EL (cell line): Measurements from ENCODE around the gene PRKN.

Experiments
- DNase-seq: peaks from one replicate; pipeline ENCODE4 v3.0.0-alpha.2; 2016

PRKN gene

DNA sequence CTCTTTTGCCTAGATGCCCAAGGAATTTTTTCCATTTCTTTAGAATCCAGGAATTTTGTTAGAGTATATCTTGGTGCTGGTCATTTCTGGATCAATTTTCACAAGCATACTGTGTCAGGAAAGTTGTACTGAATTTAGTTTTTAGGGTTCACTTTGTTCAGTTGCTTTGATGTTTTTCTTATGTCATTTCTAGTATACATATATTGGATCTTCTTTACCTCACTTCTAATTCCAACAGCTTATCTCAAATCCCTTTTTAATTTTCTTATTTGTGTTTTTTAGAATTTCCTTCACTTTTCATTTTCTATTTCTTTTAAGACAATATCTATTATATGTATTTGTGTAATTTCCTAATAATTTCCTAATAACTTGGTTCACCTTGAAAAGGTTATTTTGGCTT is 1172.7 kb downstream of the PRKN start:
- no peak for DNase-seq

DNA sequence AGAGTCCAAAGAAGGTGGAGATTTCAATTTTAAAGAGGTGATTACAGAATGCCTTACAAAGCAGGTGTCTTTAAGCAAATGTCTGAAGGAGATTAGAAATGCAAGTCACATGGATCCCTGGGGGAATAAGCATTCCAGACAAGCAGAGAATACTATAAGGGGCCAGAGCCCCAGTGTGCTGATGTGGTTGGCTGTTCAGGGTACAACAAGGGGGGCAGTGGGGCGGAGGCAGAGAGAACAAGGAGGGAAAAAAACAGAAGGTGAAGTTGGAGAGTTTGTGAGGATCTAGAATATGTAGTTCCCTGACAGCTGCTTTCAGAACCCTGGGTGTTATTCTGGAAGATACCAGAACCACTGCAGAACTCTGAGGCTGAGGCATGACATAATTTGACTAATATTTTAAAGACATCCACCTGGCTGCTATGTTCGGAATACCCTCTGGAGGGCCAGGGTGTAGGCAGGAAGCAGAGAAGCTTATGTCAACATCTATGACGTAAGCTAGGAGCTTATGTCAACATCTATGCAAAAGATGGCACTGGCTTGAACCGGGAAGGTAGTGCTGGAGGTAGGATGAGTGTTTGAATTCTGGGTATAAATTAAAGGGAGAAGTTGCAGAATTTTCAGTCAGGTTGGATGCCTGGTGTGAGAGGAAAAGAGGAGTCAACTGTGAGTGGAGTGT is 1177.5 kb downstream of the PRKN start:
- no peak for DNase-seq

DNA sequence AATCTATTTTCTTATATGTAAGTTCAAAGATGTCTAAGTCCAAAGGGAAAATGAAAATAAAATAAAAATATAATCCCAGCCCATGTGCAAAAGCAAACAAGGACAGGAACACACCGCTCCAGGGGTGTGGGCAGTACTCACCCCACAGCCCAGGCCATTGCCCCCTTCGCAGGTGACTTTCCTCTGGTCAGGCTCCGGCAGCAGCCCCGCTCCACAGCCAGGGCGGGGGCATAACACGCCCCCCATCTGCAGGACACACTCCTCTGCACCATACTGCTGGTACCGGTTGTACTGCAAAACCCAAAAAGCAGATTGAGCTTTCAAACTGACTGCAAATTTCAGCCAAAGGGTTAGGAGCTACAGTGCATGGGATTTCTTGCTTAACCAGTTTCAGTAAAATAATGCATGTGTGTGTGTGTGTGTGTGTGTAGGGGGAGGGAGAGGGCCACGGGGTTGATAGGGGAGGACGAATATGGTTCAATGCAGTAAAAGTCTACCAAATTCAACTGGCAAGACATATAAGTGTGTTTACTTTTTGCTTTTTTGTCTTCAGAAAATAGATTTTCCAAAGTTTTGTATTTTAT is 1178.8 kb downstream of the PRKN start:
- DNase-seq: no peak

DNA sequence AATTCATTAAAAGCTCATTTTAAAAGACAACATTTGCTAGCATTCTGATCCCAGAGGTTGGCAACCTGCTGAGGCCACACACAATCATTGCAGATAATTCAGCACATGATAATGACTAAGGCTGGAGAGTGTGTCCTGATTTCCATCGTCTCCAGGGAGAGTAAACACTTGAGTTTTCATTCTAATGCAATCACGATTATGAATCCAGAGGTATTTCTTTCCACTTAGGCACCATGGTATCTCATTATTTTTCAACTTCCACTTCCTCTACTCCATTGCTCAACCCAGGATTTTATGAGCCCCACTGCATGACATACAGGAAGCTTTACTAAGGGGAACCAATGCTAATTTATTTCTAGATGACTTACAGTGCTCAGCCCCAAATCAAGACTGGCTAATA is 1179.9 kb downstream of the PRKN start:
- DNase-seq: no peak

DNA sequence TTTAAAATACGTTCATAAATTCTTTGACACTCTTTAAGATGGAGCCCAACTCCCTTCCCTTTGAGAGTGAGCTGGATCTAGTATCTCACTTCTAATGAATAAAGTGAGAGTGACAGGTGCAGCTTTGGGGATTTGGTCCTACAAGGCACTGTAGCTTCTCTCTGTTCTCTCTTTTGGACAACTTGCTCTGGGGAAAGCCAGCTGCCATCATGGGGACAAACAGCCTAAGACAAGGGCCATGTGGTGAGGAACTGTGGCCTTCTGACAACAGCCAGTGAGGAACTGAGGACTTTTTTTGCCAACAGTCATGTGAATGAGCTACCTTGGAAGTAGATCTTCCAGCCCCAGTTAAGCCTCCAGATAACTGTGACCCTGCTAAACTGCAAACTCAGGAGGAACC is 1180.9 kb downstream of the PRKN start:
- DNase-seq: no peak

DNA sequence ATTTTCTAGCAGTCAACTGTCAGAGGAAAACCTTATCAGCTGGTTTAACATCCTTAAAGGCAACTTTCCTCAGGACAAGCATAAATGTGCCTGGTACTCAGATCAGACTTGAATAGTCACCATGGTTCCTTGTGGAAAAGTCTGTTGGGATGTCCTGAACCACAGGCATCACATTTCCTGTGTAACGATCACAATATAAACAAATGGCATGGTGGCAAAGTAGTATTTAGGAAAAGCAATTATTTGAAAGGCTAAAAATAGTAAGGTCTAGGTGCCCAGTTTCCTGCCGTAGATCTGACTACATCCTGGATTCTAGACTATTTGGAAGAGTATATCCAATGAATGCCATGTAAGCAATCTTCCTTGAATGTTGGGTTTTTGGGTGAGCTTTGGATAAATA is 1181.8 kb downstream of the PRKN start:
- no peak for DNase-seq

DNA sequence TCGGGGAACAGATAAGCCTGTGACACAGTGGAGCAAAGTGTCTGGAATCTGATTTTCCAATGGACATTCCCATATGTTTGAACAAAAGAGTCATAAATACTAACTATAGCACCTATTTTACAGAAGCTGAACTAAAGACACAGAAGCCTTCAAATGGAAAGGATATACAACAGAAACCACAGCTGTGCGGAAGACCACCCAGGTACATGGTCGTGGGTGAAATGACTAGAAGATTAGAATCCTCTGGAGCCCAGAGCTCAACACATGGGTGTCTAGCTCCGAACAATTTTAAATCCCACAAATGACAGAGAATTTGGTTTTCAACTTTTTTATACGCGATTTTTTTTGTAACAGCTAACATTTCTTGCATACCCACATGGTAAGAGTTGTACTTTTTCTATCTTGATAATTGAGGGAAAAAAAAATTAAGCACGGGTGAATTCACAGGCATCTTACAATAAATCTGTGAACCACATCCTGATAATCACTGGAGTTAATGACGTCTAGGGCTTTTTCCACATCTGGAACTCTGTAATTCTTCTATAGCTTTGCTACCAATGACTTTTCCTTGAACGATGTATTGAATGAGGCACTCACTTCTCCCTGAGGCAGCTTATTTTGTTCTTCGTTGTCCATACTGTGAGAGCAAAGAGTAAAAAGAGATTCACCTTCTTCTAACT is 1182.6 kb downstream of the PRKN start:
- peak; percentile 2 for DNase-seq

DNA sequence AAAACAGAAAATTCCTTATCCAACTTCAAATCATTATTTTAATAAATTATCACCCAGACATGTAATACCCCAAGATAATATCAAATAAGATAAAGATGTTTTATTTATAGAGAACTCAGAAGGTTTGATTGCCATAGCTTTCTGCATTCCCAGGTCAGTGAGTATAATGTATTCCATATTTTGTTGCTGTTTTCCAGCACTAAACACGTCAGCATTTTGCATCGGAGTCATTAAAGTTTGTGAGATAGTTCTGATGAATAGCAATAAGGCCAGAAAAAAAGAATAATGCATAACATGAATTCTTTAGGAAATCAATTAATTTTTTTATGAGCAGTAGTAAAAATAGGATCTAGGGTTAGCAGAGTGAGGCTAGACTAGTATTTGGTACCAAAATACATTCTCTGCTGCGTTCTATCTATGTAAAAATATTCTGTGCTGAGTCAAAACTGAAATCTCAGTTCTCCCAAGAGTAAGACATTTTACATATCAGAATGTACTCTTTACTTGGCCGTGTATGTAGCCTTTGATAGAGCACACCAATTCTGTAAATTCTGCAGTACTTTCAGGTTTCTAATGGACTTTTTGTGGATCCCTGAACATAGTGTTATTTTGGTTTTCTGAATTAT is 1183.8 kb downstream of the PRKN start:
- no peak for DNase-seq

DNA sequence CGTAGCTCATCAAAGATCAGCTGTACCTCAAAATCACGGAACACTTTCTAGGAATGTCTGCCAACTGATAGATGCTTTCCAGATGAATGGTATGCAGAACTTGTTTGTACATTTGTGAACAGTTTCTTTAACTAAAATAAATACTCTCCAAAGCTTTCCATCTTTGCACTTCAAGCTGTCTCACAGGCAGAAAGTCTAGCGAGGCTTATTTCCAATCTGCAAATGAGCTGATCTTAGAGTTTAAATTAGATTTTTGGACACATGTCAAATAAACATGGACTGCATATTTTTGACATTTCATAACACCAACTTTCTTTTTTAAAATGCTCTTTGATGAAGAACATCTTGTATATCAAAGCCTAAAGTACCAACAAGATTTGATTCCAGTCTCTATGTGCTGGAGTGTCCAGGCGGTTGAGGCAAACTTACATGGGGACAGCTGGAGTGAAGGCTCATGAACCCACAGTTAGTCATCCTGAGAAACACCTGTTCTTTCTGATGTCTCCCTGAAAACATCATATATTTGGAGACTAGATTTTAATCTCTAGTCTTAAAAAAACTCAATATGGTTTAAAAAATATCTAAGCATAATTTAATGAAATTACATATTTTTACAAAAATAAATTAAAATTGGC is 1185.1 kb downstream of the PRKN start:
- DNase-seq: no peak

DNA sequence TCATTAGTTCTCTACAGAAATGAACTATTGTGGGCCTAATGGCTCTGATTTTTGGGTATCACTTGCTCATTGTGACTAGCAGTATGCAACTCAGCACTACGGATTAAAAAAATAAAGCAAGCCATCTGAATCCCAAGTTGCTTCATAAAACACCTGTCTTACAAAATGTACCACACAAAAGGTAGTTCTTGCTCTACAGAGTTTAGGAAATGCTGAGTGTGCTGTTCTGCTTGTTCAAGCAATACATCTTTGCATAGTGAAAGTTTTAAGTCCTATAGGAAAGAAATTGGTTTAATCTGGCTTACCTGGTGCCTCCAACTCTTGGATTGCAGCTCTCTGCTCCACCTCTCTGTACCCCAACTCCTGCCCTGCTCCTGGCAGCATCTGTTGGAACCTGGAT is 1187.0 kb downstream of the PRKN start:
- no peak for DNase-seq

DNA sequence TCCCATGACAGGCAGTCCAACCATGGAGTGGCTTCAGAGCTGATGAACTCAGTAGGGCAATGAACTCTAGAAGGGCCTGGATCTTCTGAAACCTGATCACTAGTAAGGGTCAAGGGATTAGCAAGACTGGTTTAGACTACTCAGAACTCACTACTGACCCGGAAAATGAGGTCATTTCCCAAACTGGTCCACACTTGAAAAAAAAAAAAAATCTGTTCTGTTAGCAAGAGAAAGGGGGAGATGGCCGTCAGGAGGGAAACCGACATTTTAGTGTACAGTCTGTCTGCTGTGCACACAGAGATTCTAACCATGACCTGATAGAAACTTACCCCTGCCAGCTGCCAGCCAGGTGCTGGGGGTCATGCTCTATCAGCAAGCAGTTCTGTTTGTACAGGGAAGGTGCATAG is 1191.3 kb downstream of the PRKN start:
- DNase-seq: peak; percentile 1

DNA sequence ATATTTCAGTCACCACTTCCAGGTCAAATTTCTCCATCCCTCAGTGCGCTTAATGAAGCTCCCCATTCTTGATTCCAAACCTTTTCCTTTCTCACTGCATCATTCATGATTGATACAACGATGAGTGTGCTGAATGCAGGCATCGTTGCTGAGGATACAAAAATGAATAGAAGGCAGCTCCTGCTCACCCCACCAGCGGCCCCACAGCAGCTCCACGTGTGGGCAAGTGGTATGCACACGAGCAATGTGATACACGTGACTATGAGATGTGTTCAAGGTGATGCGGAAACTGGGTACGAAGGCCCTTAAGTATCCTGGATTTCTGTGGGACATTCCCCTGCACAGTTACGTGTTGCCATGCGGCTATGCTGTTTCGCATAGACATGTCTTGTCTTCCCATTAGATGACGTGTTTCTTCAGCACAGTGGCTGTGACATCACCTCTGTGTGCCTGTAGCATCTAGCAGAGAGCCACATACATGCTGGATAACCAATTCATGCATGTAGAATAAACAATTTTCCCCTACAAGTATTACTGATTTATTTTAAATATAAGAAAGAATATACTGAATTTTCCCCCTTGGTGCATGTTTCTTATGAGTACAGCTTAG is 1193.2 kb downstream of the PRKN start:
- DNase-seq: no peak

DNA sequence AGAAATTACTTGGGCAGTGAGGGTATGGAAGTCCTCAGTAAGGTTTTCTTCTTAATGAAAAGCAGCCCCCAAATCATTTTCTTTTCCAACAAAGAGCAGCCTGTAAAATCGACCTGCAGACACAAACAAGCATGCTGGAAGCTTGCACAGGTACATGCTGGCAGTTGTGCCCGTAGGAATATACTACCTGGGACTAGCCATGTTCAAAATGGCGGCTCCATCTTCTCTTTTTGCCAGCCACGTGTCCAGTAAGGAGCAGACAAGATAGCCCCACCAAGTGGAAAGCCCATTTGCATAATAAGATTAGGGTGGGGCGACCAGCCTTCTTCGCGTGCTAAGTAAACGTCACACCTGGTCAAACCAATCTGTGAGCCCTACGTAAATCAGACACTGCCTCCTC is 1194.3 kb downstream of the PRKN start:
- DNase-seq: no peak

DNA sequence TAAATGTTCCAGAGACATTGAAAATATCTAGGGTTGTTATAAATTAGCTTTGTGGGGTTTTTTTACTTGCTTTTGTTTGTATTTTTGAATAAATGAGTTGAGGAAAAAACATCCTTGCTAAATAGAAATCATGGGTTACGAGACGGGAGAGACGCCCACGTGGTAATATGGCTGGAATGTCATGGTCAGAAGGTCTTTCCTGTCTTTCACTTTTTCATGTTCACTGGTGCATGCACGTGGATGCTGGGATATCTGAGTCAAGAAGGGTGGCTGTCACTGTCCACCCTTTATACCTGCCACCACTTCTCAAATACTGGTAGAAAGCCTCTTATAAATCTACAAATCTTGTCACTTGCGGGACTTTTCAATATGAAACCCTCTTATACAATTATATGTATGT is 1195.0 kb downstream of the PRKN start:
- DNase-seq: no peak

DNA sequence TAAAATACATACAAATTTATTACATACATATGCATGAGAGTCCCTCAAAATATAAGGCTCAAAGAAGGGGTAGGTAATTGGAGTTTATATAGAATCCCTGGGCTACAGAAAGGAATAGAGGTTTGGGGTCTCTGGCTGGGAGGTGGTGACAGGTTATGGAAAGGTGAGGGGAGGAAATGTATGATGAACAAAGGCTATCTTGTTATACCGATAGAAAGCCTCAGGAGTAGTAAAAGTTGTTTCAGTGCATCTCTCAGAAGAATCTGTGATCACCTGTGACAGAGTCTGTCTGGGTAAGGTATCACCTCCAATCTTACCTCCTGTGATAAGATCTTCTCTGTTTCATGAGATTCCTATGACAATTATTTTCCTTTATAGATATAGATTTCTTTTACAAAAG is 1200.8 kb downstream of the PRKN start:
- no peak for DNase-seq

DNA sequence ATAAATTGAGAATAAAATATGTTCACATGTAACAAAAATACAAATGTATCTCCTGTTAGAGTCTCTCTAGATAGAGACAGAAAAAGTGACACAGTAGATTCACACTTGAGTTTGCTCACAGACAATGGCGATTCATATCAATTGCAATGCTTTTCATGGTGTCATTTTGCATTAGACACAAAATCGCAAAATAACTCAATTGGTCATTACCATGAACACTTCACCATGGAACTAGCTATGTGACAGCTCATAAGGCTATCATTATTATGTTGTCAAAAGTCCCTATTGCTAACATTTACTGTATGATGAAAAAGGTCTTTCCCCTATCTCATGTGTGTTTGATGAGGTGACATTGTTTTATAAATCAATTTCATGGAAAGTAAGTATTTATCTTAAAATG is 1204.2 kb downstream of the PRKN start:
- no peak for DNase-seq

DNA sequence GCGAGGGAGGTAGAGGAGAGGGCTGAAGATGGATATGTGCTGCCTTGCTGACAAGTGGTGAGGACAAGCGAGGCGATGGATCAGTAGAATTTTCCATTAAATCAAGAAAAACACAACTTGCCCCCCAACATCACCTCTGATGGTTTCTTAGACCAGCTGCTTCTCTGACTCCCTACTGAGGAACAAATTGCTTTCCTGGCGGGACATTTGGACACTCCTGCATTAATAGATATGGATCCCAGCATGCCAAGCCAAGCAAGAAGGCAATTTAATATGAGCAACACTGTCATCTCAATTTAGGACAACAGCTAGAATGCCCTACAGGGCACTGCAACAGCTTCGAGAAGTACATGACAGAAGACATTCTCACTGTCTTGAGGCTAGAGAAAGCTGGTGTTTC is 1205.3 kb downstream of the PRKN start:
- DNase-seq: no peak

DNA sequence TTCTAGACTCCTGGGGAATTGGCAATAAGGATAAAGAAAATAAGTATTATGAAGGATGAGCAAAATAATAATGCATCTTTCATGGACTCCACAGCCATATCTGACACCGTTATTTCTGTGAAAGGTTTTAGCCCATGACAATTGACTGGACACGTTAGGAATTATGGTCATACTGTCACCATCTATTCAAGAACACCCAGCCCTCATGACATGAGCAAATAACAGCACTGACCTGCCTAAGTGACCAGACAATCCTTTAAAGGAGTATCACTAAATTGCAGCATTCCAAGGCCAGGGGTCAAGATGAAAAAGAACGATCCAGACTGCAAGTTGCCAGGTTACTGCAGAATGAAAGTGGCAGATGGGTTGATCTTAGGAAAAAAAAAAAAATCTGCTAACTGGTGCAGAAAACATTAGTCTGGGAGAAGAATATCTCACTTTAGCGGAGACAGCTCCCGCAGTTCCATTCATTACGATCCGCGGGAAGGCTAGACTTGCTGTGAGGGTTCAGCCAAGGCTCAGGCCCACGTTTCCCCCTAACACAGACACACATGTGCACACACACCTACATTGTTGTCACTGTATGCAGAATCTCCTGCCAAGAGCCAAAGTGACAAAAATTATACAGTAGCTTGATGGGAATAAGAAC is 1216.0 kb downstream of the PRKN start:
- DNase-seq: no peak

DNA sequence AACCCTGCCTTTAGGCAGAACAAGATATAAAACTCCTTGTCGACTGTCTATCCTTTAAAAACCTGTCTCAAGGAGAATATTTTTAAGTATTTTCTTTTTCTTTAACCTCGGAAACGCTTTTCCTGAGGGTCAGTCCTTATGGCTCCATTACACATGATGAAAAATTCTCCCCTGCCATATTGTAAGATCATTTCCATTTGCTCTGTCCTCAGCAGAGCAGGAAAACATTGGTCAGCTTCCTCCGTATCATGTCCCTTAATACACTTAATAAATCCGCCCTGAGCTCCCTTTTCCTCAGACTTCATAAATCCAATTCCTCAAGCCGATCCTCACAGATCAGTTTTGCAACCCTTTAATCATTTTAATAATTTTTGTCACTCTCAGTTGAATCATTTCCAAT is 1219.2 kb downstream of the PRKN start:
- no peak for DNase-seq

DNA sequence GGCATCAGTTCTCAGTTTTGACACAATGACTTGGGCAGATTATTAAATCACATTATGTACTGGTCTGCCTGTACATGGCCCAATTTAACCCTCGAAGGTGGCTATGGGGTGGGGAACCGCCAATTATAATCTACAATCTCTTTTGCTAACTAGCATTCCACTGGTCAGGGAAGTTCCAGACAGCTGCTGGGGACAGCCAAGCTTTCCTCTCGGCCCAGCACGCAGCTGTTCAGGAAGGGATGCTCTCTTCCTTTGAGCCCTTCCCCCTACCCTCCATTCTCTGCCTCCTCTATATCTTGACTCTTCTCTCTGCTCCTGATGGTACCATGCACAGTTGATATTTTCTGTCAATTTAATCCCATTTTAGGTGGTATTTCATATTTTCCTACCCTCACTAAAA is 1220.2 kb downstream of the PRKN start:
- DNase-seq: no peak

DNA sequence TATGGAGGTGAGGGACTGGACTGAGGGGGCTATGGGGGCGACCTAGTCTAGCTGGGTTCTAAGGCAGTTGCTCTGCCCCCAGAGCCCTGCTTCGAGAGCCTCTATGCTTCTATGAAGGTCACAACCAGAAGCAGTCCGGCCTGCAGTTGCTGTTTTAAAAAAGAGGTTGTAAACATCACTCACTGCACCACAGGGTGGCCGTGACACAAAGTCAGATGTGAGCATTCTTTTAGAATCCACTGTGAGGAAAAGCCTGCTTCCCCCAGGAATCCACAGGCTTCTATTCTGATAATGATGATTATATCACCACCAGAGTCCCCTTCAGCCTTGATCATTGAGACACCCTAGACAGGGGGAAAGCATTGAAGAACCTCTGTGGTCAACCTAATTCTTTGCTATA is 1224.0 kb downstream of the PRKN start:
- no peak for DNase-seq

DNA sequence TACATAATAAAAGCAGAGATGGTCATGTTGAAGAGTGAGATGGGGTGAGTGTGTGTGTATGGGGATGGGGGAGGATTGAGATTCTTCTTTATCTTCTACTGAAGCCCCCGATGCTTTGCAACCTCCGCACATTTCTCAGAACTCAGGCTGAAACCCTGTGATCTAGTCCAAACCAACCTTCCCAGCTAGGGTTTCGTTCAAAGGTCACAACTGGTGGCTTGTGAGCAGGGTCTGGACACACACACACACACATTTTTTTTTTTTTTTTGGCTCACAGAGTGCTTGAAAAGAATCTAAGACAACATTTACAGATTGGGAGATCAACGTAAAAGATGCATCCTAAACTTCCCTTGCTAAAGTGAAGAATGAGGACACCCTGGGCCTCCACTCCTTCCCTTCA is 1228.7 kb downstream of the PRKN start:
- DNase-seq: no peak

DNA sequence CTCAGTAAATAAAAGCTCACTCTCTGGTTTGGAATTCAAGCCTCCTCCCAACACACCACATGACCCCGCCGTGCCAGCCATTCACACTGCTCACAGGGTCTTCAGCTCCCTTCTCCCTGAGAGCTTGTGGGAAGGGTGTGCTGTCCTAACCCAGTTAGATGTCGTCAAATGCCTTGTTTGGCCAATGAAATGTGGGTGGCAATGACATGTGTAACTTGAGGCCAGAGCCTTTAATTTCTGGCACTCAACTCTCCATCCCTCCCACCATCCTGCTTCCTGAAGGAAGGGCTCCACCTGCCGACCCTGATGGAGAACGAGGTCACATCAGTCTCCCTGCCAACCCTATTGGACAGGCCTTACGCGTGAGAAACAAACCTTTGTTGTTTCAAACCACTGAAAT is 1229.2 kb downstream of the PRKN start:
- peak; percentile 31 for DNase-seq
